ENCODE results near the gene NMU. TPM values are rescaled to one million over a fixed set of nuclear protein-coding genes. Genes with fewer than 3 reads are reported as not detected.

Gene NMU
- total and polyA plus RNA-seq, 7 donors: 1.7 to 2.5 TPM; not detected in 5

- 72 to 86% methylated on average over 1 of the region's 1 CpG for WGBS, 2 donors
- Histone ChIP-seq H3K27ac (no peak overlapping the region), H3K36me3 (no peaks in the 10 kb centered on the region), H3K4me3 (no peak overlapping the region), H3K4me1 (no peaks in the 10 kb centered on the region), H3K9me3 (no peaks in the 10 kb centered on the region), H3K27me3 (no peaks in the 10 kb centered on the region)
- TF ChIP-seq POLR2A (IDR thresholded peaks at IDR 0.05) (no peak), POLR2AphosphoS5 (IDR thresholded peaks at IDR 0.05) (no peak), EP300 (IDR thresholded peaks at IDR 0.05) (no peak), CTCF (IDR thresholded peaks at IDR 0.05) (no peak)
- DNase-seq: no peak
- intact Hi-C loops (cut with DNase I): no loop called here
Observed at GRCh38 chr4:55617587-55618197, 18.4 kb downstream of the NMU start.

GRCh38 chr4:55615008-55615407 lies 21.1 kb downstream of the NMU start:
- Histone ChIP-seq H3K27me3 (no peaks in the 10 kb centered on the region), H3K4me3 (no peak overlapping the region), H3K36me3 (no peaks in the 10 kb centered on the region), H3K27ac (no peak overlapping the region), H3K4me1 (no peaks in the 10 kb centered on the region), H3K9me3 (no peaks in the 10 kb centered on the region)
- no peak for DNase-seq
- TF ChIP-seq EP300 (IDR thresholded peaks at IDR 0.05) (no peak), POLR2AphosphoS5 (IDR thresholded peaks at IDR 0.05) (no peak), CTCF (IDR thresholded peaks at IDR 0.05) (no peak), POLR2A (IDR thresholded peaks at IDR 0.05) (no peak)
- 84 to 95% methylated on average over 3 of the region's 3 CpGs for WGBS, 2 donors
- intact Hi-C loops (cut with DNase I): no loop called here

GRCh38 chr4:55613621-55614020 lies 22.5 kb downstream of the NMU start:
- DNase-seq: no peak
- Histone ChIP-seq H3K27ac (no peak overlapping the region), H3K4me1 (no peaks in the 10 kb centered on the region), H3K36me3 (no peaks in the 10 kb centered on the region), H3K9me3 (no peaks in the 10 kb centered on the region), H3K4me3 (no peak overlapping the region), H3K27me3 (no peaks in the 10 kb centered on the region)
- 82 to 92% methylated on average over 3 of the region's 3 CpGs for WGBS, 2 donors
- intact Hi-C loops (cut with DNase I): no loop called here
- TF ChIP-seq EP300 (IDR thresholded peaks at IDR 0.05) (no peak), POLR2AphosphoS5 (IDR thresholded peaks at IDR 0.05) (no peak), CTCF (IDR thresholded peaks at IDR 0.05) (no peak), POLR2A (IDR thresholded peaks at IDR 0.05) (no peak)

GRCh38 chr4:55612341-55612740 lies 23.8 kb downstream of the NMU start:
- TF ChIP-seq POLR2A (IDR thresholded peaks at IDR 0.05) (no peak), CTCF (IDR thresholded peaks at IDR 0.05) (no peak), POLR2AphosphoS5 (IDR thresholded peaks at IDR 0.05) (no peak), EP300 (IDR thresholded peaks at IDR 0.05) (no peak)
- WGBS, 2 donors: 93 to 94% methylated on average over 3 of the region's 3 CpGs

More at GRCh38 chr4:55612341-55612740, 23.8 kb downstream of the NMU start:
- Histone ChIP-seq H3K9me3 (no peaks in the 10 kb centered on the region), H3K36me3 (no peaks in the 10 kb centered on the region), H3K4me3 (no peak overlapping the region), H3K4me1 (no peaks in the 10 kb centered on the region), H3K27me3 (no peaks in the 10 kb centered on the region), H3K27ac (no peak overlapping the region)
- DNase-seq: no peak
- intact Hi-C loops (cut with DNase I): no loop called here

Measured in sigmoid colon (tissue), 7 donors.